Measurements from ENCODE around the gene MUC13. TPM values are rescaled to one million over a fixed set of nuclear protein-coding genes. Genes with fewer than 3 reads are reported as not detected.

The MUC13 gene
- total and polyA plus RNA-seq, 4 donors, result 0.43 to 6.6 (median 0.49) TPM; not detected in 1

DNA sequence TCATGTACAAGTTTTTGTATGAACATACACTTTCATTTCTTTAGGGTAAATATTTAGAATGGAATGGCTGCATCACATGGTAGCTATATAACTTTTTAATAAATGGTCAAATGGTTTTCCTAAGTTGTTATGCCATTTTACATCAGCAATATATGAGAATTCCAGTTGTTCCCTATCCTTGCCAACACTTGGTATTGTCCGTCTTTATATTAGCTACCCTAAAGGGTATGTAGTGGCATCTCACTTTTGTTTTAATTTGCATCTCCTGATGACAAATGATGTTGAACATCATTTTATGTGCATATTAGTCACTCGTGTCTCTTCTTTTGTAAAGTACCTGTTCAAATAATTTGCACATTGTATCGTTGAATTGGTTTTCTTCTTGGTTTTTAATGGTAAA, 2.5 kb upstream of the MUC13 start:
- Histone ChIP-seq H3K4me1 (ENCODE audit: control insufficient read depth in 5 of 5, insufficient read depth in 5 of 5, low read length in 5 of 5) (no peaks in the 10 kb centered on the region), H3K4me3 (no peak overlapping the region), H3K36me3 (ENCODE audit: control insufficient read depth in 4 of 4, insufficient read depth in 4 of 4, low read length in 4 of 4) (no peaks in the 10 kb centered on the region), H3K9me3 (ENCODE audit: control insufficient read depth in 4 of 4, insufficient read depth in 3 of 4, low read length in 3 of 4) (no peaks in the 10 kb centered on the region), H3K9ac (ENCODE audit: insufficient read depth in 1 of 2, low read length in 2 of 2) (no peak overlapping the region), H3K27ac (ENCODE audit: low read depth in 1 of 2, low read length in 1 of 2) (no peak overlapping the region), H3K27me3 (ENCODE audit: control insufficient read depth in 3 of 3, insufficient read depth in 3 of 3, low read length in 2 of 3) (no peaks in the 10 kb centered on the region)
- 94 to 96% methylated on average over 3 of the region's 3 CpGs for WGBS, 2 donors
- TF ChIP-seq CTCF (IDR thresholded peaks at IDR 0.05; ENCODE audit: control extremely low read depth, extremely low read depth), result no peak
- ATAC-seq (ENCODE audit: insufficient read depth, low FRiP score) (no peak), DNase-seq (no peak)

- no peak overlapping the region for H3K4me3 ChIP-seq
- DNase-seq (no peak), ATAC-seq (ENCODE audit: insufficient read depth, low FRiP score) (no peak)
- no peak overlapping the region for H3K27ac ChIP-seq (ENCODE audit: low read depth in 1 of 2, low read length in 1 of 2)
- H3K9me3 ChIP-seq (ENCODE audit: control insufficient read depth in 4 of 4, insufficient read depth in 3 of 4, low read length in 3 of 4), result no peaks in the 10 kb centered on the region
- no peaks in the 10 kb centered on the region for H3K4me1 ChIP-seq (ENCODE audit: control insufficient read depth in 5 of 5, insufficient read depth in 5 of 5, low read length in 5 of 5)
- no peaks in the 10 kb centered on the region for H3K27me3 ChIP-seq (ENCODE audit: control insufficient read depth in 3 of 3, insufficient read depth in 3 of 3, low read length in 2 of 3)
- H3K9ac ChIP-seq (ENCODE audit: insufficient read depth in 1 of 2, low read length in 2 of 2), result no peak overlapping the region
- 82 to 87% methylated on average over 5 of the region's 5 CpGs for WGBS, 2 donors
- no peak for TF ChIP-seq CTCF (IDR thresholded peaks at IDR 0.05; ENCODE audit: control extremely low read depth, extremely low read depth)
- no peaks in the 10 kb centered on the region for H3K36me3 ChIP-seq (ENCODE audit: control insufficient read depth in 4 of 4, insufficient read depth in 4 of 4, low read length in 4 of 4)
Observed at GRCh38 chr3:124935794-124936542, 1.4 kb upstream of the MUC13 start.

DNA sequence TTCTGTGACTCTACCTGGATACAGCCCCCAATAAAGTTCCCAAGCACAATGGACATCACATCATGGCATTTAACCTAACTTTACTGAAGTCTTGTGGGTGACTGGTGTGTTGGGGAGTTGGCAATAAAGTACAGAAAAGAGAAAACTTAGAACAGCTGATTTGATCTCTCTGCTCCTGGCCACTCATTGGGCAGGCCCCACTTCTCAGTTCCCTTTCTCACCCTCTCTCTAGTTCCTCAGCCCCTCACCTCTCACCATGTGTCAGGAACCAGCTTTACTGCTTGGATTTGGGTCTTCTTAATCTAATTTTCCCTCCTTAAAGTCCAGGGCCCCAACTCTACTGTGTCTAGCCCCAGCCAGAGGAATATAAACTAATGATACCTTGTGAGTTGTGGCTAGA, 713 bp upstream of the MUC13 start:
- H3K4me3 ChIP-seq, result no peak overlapping the region
- DNase-seq, result no peak
- no peak for TF ChIP-seq CTCF (IDR thresholded peaks at IDR 0.05; ENCODE audit: control extremely low read depth, extremely low read depth)
- no peaks in the 10 kb centered on the region for H3K4me1 ChIP-seq (ENCODE audit: control insufficient read depth in 5 of 5, insufficient read depth in 5 of 5, low read length in 5 of 5)
- H3K27me3 ChIP-seq (ENCODE audit: control insufficient read depth in 3 of 3, insufficient read depth in 3 of 3, low read length in 2 of 3), result no peaks in the 10 kb centered on the region
- H3K27ac ChIP-seq (ENCODE audit: low read depth in 1 of 2, low read length in 1 of 2), result no peak overlapping the region
- H3K9me3 ChIP-seq (ENCODE audit: control insufficient read depth in 4 of 4, insufficient read depth in 3 of 4, low read length in 3 of 4), result no peaks in the 10 kb centered on the region
- no peak overlapping the region for H3K9ac ChIP-seq (ENCODE audit: insufficient read depth in 1 of 2, low read length in 2 of 2)
- H3K36me3 ChIP-seq (ENCODE audit: control insufficient read depth in 4 of 4, insufficient read depth in 4 of 4, low read length in 4 of 4), result no peaks in the 10 kb centered on the region
- no peak for ATAC-seq (ENCODE audit: insufficient read depth, low FRiP score)

All from lung (tissue), 12 donors.